H1 (cell line): ENCODE results near the gene GPSM1. TPM values are rescaled to one million over a fixed set of nuclear protein-coding genes. Genes with fewer than 3 reads are reported as not detected.

Experiments used
- CTCF ChIA-PET: fragments of 300-600 bp; sonication (Branson Sonifier 250); formaldehyde crosslinking; loops from one replicate; lab custom pipeline; 2021; ENCODE audit not compliant: partially characterized antibody; lab: Charles Lee
- POLR2A ChIA-PET: fragments of 300-600 bp; sonication (Branson Sonifier 250); formaldehyde crosslinking; loops from one replicate; lab custom pipeline; 2021; ENCODE audit warnings: inconsistent platforms; ENCODE audit not compliant: partially characterized antibody; lab: Charles Lee
- DNase-seq, 2 experiments: peaks; one replicate each; pipeline versions ENCODE4 v3.0.0 to v3.0.0-alpha.2; 2010 to 2022; ENCODE audit warnings: low spot score in 2 of 2, low read depth in 1 of 2, mixed read lengths in 1 of 2
- FAIRE-seq: peaks from 2 replicates; lab custom pipeline; 2011; peaks lifted over from hg19 to GRCh38; lab: Jason Lieb, UNC
- H2AFZ ChIP-seq: 2 replicates; pipeline ENCODE4 v1.8.1; 2012; ENCODE audit warnings: low read length, inconsistent platforms
- H2AK5ac ChIP-seq: 2 replicates; pipeline ENCODE4 v1.6.1; 2013; ENCODE audit warnings: low read depth, low read length
- H2BK120ac ChIP-seq: replicated peaks from 2 replicates; pipeline ENCODE3; 2013; ENCODE audit warnings: low read depth, low read length, inconsistent platforms
- H2BK12ac ChIP-seq: 2 replicates; pipeline ENCODE4 v1.6.1; 2013; ENCODE audit warnings: low read depth, low read length
- H2BK15ac ChIP-seq: 2 replicates; pipeline ENCODE4 v1.6.1; 2013; ENCODE audit warnings: low read length
- H2BK20ac ChIP-seq: 2 replicates; pipeline ENCODE4 v1.6.1; 2013; ENCODE audit warnings: low read length
- H2BK5ac ChIP-seq: 2 replicates; pipeline ENCODE4 v1.6.1; 2013; ENCODE audit warnings: low read depth, low read length
- H3K14ac ChIP-seq: 2 replicates; pipeline ENCODE4 v1.6.1; 2013; ENCODE audit warnings: inconsistent platforms; ENCODE audit not compliant: insufficient read length
- H3K18ac ChIP-seq: 2 replicates; pipeline ENCODE4 v1.6.1; 2013; ENCODE audit warnings: low read length; ENCODE audit errors: extremely low read depth
- H3K23ac ChIP-seq: 2 replicates; pipeline ENCODE4 v1.6.1; 2013; ENCODE audit warnings: inconsistent platforms; ENCODE audit not compliant: insufficient read length
- H3K23me2 ChIP-seq: 2 replicates; pipeline ENCODE4 v1.6.1; 2013; ENCODE audit warnings: low read depth, low read length
- H3K27ac ChIP-seq: 2 replicates; pipeline ENCODE4 v1.6.1; 2011; ENCODE audit warnings: low read depth, low read length, inconsistent platforms
- H3K27me3 ChIP-seq, 4 experiments: replicated peaks in 1 of 4; 1 replicate in 1 of 4; 2 replicates in 3 of 4; pipeline versions ENCODE4 v1.6.1 to v1.8.1; 2011 to 2013; ENCODE audit warnings: low read length in 3 of 4, mild to moderate bottlenecking in 3 of 4, inconsistent platforms in 2 of 4, mixed read lengths in 2 of 4, moderate library complexity in 1 of 4; ENCODE audit not compliant: control insufficient read depth in 3 of 4, insufficient read depth in 3 of 4; ENCODE audit errors: extremely low read depth in 1 of 4
- H3K36me3 ChIP-seq, 4 experiments: 2 replicates each; pipeline versions ENCODE4 v1.6.1 to v1.8.1; 2011 to 2013; ENCODE audit warnings: mild to moderate bottlenecking in 4 of 4, low read length in 3 of 4, moderate library complexity in 2 of 4, control low read depth in 1 of 4, inconsistent platforms in 1 of 4; ENCODE audit not compliant: insufficient read depth in 4 of 4, control insufficient read depth in 2 of 4
- H3K4ac ChIP-seq: replicated peaks from 2 replicates; pipeline ENCODE3; 2013; ENCODE audit warnings: low read length, low read depth, mixed read lengths, inconsistent platforms; ENCODE audit not compliant: insufficient read length
- H3K4me1 ChIP-seq, 4 experiments: replicated peaks in 1 of 4; 1 replicate in 1 of 4; 2 replicates in 3 of 4; pipeline versions ENCODE4 v1.6.1 to v1.8.1; 2011 to 2013; ENCODE audit warnings: low read length in 3 of 4, inconsistent platforms in 2 of 4, mixed read lengths in 1 of 4; ENCODE audit not compliant: insufficient read depth in 4 of 4, control insufficient read depth in 3 of 4
- H3K4me2 ChIP-seq, 2 experiments: 2 replicates each; pipeline versions ENCODE4 v1.6.1 to v1.8.1; 2011 to 2013; ENCODE audit warnings: low read depth in 2 of 2, low read length in 2 of 2, control low read depth in 1 of 2, inconsistent platforms in 1 of 2, mild to moderate bottlenecking in 1 of 2; ENCODE audit not compliant: insufficient read depth in 1 of 2
- H3K4me3 ChIP-seq, 4 experiments: fragments of 200-600, 300-600 bp in 1 of 4; sonication (generic), shearing (Covaris generic), sonication (Bioruptor Twin) in 1 of 4; 2 replicates each; pipeline versions ENCODE4 v1.5.1 to v1.8.1; 2011 to 2016; ENCODE audit warnings: low read length in 4 of 4, low read depth in 3 of 4, control low read depth in 2 of 4, inconsistent platforms in 2 of 4, mild to moderate bottlenecking in 2 of 4, mixed read lengths in 1 of 4, moderate library complexity in 1 of 4; ENCODE audit not compliant: insufficient read depth in 2 of 4; ENCODE audit errors: extremely low read depth in 1 of 4
- H3K56ac ChIP-seq: replicated peaks from 2 replicates; pipeline ENCODE3; 2013; ENCODE audit warnings: low read depth, mild to moderate bottlenecking, mixed read lengths, low read length, inconsistent platforms; ENCODE audit not compliant: insufficient read length
- H3K79me1 ChIP-seq: 2 replicates; pipeline ENCODE4 v1.6.1; 2013; ENCODE audit warnings: low read depth, low read length, control low read depth
- H3K79me2 ChIP-seq, 2 experiments: 2 replicates each; pipeline versions ENCODE4 v1.6.1 to v1.8.1; 2012 to 2013; ENCODE audit warnings: low read length in 2 of 2, mild to moderate bottlenecking in 2 of 2, inconsistent platforms in 1 of 2; ENCODE audit not compliant: insufficient read depth in 2 of 2, control insufficient read depth in 1 of 2
- H3K9ac ChIP-seq, 4 experiments: replicated peaks in 1 of 4; 1 replicate in 1 of 4; 2 replicates in 3 of 4; pipeline versions ENCODE4 v1.6.1 to v1.8.1; 2011 to 2013; ENCODE audit warnings: low read depth in 3 of 4, low read length in 3 of 4, control low read depth in 2 of 4, mild to moderate bottlenecking in 2 of 4, moderate library complexity in 2 of 4, inconsistent platforms in 1 of 4; ENCODE audit errors: extremely low read depth in 1 of 4
- H3K9me3 ChIP-seq, 2 experiments: 2 replicates each; pipeline versions ENCODE4 v1.6.1 to v1.8.1; 2012 to 2013; ENCODE audit warnings: mild to moderate bottlenecking in 2 of 2, moderate library complexity in 2 of 2, control low read depth in 1 of 2, inconsistent platforms in 1 of 2, low read depth in 1 of 2, low read length in 1 of 2, mixed read lengths in 1 of 2; ENCODE audit not compliant: insufficient read depth in 2 of 2
- H4K20me1 ChIP-seq, 2 experiments: replicated peaks in 1 of 2; 2 replicates each; pipeline versions ENCODE3 to v1.8.1; 2011 to 2013; ENCODE audit warnings: inconsistent platforms in 2 of 2, low read length in 2 of 2, mild to moderate bottlenecking in 1 of 2; ENCODE audit not compliant: insufficient read depth in 2 of 2, control insufficient read depth in 1 of 2
- H4K5ac ChIP-seq: 2 replicates; pipeline ENCODE4 v1.6.1; 2013; ENCODE audit warnings: low read length, low read depth, mixed read lengths, inconsistent platforms; ENCODE audit not compliant: insufficient read length
- H4K8ac ChIP-seq: 2 replicates; pipeline ENCODE4 v1.8.0; 2013; ENCODE audit warnings: mild to moderate bottlenecking, moderate library complexity, low read length, inconsistent platforms; ENCODE audit not compliant: insufficient read depth; ENCODE audit errors: extremely low read depth
- H4K91ac ChIP-seq: replicated peaks from 2 replicates; pipeline ENCODE3; 2013; ENCODE audit warnings: low read length, mixed read lengths, inconsistent platforms; ENCODE audit not compliant: insufficient read length
- ASH2L ChIP-seq: fragments of 200-600, 300-600 bp; sonication (generic); IDR thresholded peaks from one replicate; pipeline ENCODE4 v1.7.1; 2017; ENCODE audit warnings: low read length
- BRCA1 ChIP-seq: IDR thresholded peaks from 2 replicates; pipeline ENCODE4 v1.6.1; 2012; ENCODE audit warnings: low read depth, low read length, improper control_type of control experiment
- CBX8 ChIP-seq: fragments of 300-800, 300-1000 bp; sonication (generic); IDR thresholded peaks from 2 replicates; pipeline ENCODE4 v1.7.1; 2016; ENCODE audit warnings: low read depth, low read length, borderline replicate concordance
- CHD1 ChIP-seq: IDR thresholded peaks from 2 replicates; pipeline ENCODE4 v1.6.1; 2012; ENCODE audit warnings: low read depth, low read length, improper control_type of control experiment
- CREB1 ChIP-seq: IDR thresholded peaks from 2 replicates; pipeline ENCODE4 v1.6.1; 2012; ENCODE audit warnings: inconsistent platforms
- EGR1 ChIP-seq: IDR thresholded peaks from 2 replicates; pipeline ENCODE4 v1.6.1; 2011; ENCODE audit warnings: low read depth, low read length, borderline replicate concordance
- GTF2F1 ChIP-seq: IDR thresholded peaks from 2 replicates; pipeline ENCODE4 v1.6.1; 2012; ENCODE audit warnings: low read depth, low read length, improper control_type of control experiment, borderline replicate concordance
- HDAC6 ChIP-seq: IDR thresholded peaks from one replicate; pipeline ENCODE4 v1.7.1; 2012; ENCODE audit warnings: low read depth, mild to moderate bottlenecking, inconsistent platforms, low read length, moderate library complexity
- JUN ChIP-seq: IDR thresholded peaks from 2 replicates; pipeline ENCODE4 v1.6.1; 2011; ENCODE audit warnings: low read depth, mild to moderate bottlenecking, improper control_type of control experiment, low read length
- NANOG ChIP-seq: IDR thresholded peaks from 2 replicates; pipeline ENCODE4 v1.6.1; 2011; ENCODE audit warnings: low read length, low read depth, mild to moderate bottlenecking, inconsistent platforms; ENCODE audit not compliant: insufficient read depth, poor library complexity, severe bottlenecking
- PHF8 ChIP-seq: fragments of 200-600 bp; sonication (generic); conservative IDR thresholded peaks from 2 replicates; pipeline ENCODE4 v1.7.1; 2012; ENCODE audit warnings: low read depth, mild to moderate bottlenecking, inconsistent platforms, low read length, moderate library complexity
- POLR2A ChIP-seq, 2 experiments: IDR thresholded peaks; 1 replicate in 1 of 2; 2 replicates in 1 of 2; pipeline ENCODE4 v1.6.1; 2011; ENCODE audit warnings: low read depth in 2 of 2, low read length in 2 of 2, mild to moderate bottlenecking in 2 of 2; ENCODE audit errors: control extremely low read depth in 1 of 2
- RBBP5 ChIP-seq: IDR thresholded peaks from 2 replicates; pipeline ENCODE4 v1.7.1; 2012; ENCODE audit warnings: low read depth, mild to moderate bottlenecking, inconsistent platforms, low read length, moderate library complexity, borderline replicate concordance
- SAP30 ChIP-seq: fragments of 300-600 bp; sonication (generic); IDR thresholded peaks from 2 replicates; pipeline ENCODE4 v1.7.1; 2012; ENCODE audit warnings: low read length, moderate library complexity, mild to moderate bottlenecking, inconsistent platforms; ENCODE audit not compliant: insufficient read depth, insufficient replicate concordance
- TCF12 ChIP-seq: IDR thresholded peaks from 2 replicates; pipeline ENCODE4 v1.6.1; 2011; ENCODE audit warnings: low read depth, mild to moderate bottlenecking, low read length
- TEAD4 ChIP-seq: IDR thresholded peaks from 2 replicates; pipeline ENCODE4 v1.6.1; 2012; ENCODE audit warnings: low read depth, low read length, inconsistent platforms, mixed read lengths
- WGBS, 2 experiments: shearing (Covaris generic) in 1 of 2; methylation state at CpG; one replicate each; pipeline versions ENCODE4 v1.1.6 to v1.1.7; 2013 to 2015; ENCODE audit warnings: low lambda C conversion rate in 2 of 2, mixed read lengths in 2 of 2, inconsistent platforms in 1 of 2, low coverage in 1 of 2, missing lambda C conversion rate in 1 of 2; ENCODE audit not compliant: insufficient replicate concordance in 2 of 2, insufficient coverage in 1 of 2, insufficient read length in 1 of 2; ENCODE audit errors: extremely low coverage in 1 of 2, missing lambda C conversion rate in 1 of 2; 5-methylcytosine and 5-hydroxymethylcytosine counted together
- polyA plus RNA-seq, 7 experiments: library from polyadenylated mRNA; depleted of rRNA in 3 of 7; stranded (reverse) in 5 of 7; unstranded in 2 of 7; fragments of >200 nt in 5 of 7; fragments of 200-250 nt in 2 of 7; gene quantifications; 1 replicate in 5 of 7; 2 replicates in 1 of 7; 4 replicates in 1 of 7; pipeline versions ENCODE4 v1.2.1 to v1.2.3, GENCODE V29; 2011 to 2013; ENCODE audit warnings: missing spikeins in 2 of 7, mixed read lengths in 2 of 7
- total RNA-seq: library from RNA; stranded (reverse); fragmentation: NEBNext Ultra II Directional; extraction: Animal tissue kit (Norgen Biotek cat#: 25700); gene quantifications from 2 replicates; pipeline ENCODE4 v1.2.1, GENCODE V29; 2021

Gene GPSM1
- total and polyA plus RNA-seq, 2 of the 8 experiments (the other 6 are each of a cell fraction or from before 2014, with no cell fraction given) = 12.8 to 18.0 TPM

DNA sequence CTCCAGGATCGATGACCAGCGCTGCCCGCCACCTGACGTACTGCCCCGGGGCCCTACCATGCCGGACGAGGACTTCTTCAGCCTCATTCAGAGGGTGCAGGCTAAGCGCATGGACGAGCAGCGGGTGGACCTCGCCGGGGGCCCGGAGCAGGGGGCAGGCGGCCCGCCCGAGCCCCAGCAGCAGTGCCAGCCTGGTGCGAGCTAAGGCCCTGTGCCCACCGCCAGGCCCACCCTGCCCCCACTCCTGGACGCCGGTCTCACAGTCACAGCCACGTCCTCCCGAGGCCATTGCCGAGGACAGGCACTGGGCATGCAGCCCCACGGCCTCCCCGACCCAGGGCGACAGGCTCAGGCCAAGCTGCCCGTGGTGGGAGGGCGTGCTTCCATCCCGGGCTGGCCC lies 30.7 kb downstream of the GPSM1 start:
- no peak for FAIRE-seq
- Histone ChIP-seq H2BK20ac (no peak overlapping the region), H3K27me3 (no peaks in the 10 kb centered on the region), H3K4ac (no peak overlapping the region), H3K14ac (no peak overlapping the region), H2BK5ac (no peak overlapping the region; the same call in 1 of the 2 replicates), H3K9ac (no peak overlapping the region), H2AFZ (no peak overlapping the region), H3K36me3 (no peaks in the 10 kb centered on the region; a peak in 1 of 8 replicates), H4K5ac (no peak overlapping the region), H3K23me2 (no peaks in the 10 kb centered on the region), H2BK12ac (no peak overlapping the region), H3K4me3 (no peak overlapping the region), H3K9me3 (no peaks in the 10 kb centered on the region), H3K56ac (no peak overlapping the region), H3K4me1 (peaks cover 0 to 5% (median under 1%) of the 10 kb centered on the region in 4 experiments; a peak in 3 of 7 replicates), H2BK120ac (no peak overlapping the region), H3K18ac (no peak overlapping the region), H4K20me1 (peaks cover 2 to 3% of the 10 kb centered on the region in 2 experiments), H2AK5ac (no peak overlapping the region), H4K8ac (no peak overlapping the region), H3K79me1 (peaks cover 3% of the 10 kb centered on the region), H4K91ac (no peak overlapping the region), H3K4me2 (no peak overlapping the region), H3K23ac (no peak overlapping the region), H2BK15ac (no peak overlapping the region), H3K79me2 (no peaks in the 10 kb centered on the region), H3K27ac (no peak overlapping the region)
- ChIA-PET POLR2A (interaction anchor here (0.7 to 15.8 kb wide), 3 partner anchors 10 to 43 kb away, joined by 3 to 137 read pairs (median 8); no protein-coding TSS in a partner anchor), CTCF (interaction anchor here (1.0 kb wide), 1 partner anchor 12 kb away, joined by 3 read pairs; no protein-coding TSS in a partner anchor)
- WGBS, 2 experiments = 93% methylated on average over 29 of the region's 29 CpGs; no CpG with 5 or more reads in 1 of the 2 experiments
- DNase-seq = no peak
- TF ChIP-seq SAP30 = no peak
- TF ChIP-seq EGR1 = no peak
- TF ChIP-seq JUN = no peak
- no peak for TF ChIP-seq ASH2L
- no peak for TF ChIP-seq RBBP5
- no peak for TF ChIP-seq CBX8
- no peak for TF ChIP-seq NANOG
- no peak for TF ChIP-seq TCF12
- TF ChIP-seq PHF8 = no peak
- no peak for TF ChIP-seq CHD1
- no peak for TF ChIP-seq POLR2A (IDR thresholded peaks at IDR 0.05; ENCODE audit: control extremely low read depth in 1 of 2, low read depth in 2 of 2, low read length in 2 of 2)
- no peak for TF ChIP-seq TEAD4
- TF ChIP-seq GTF2F1 = no peak
- no peak for TF ChIP-seq BRCA1
- no peak for TF ChIP-seq HDAC6
- no peak for TF ChIP-seq CREB1
